ENCODE data around the gene SWAP70. TPM values are rescaled to one million over a fixed set of nuclear protein-coding genes. Genes with fewer than 3 reads are reported as not detected.

The SWAP70 gene
- total and polyA plus RNA-seq, 10 of the 15 experiments (the other 5 are each of a cell fraction or from before 2014, with no cell fraction given) = 20.6 to 62.4 (median 41.7) TPM

- TF ChIP-seq MEF2A (IDR thresholded peaks at IDR 0.05; ENCODE audit: insufficient read depth, low read depth, low read length) (no peak), CHD1 (IDR thresholded peaks at IDR 0.05; ENCODE audit: low read depth, low read length) (no peak), MYB (IDR thresholded peaks at IDR 0.05; ENCODE audit: borderline replicate concordance, low read depth, low read length) (no peak), SRF (IDR thresholded peaks at IDR 0.05; ENCODE audit: low read depth in 2 of 2, low read length in 2 of 2) (no peak), TCF3 (IDR thresholded peaks at IDR 0.05; ENCODE audit: borderline replicate concordance, insufficient read depth, low read depth, low read length) (no peak), ZZZ3 (IDR thresholded peaks at IDR 0.05; ENCODE audit: control insufficient read depth, insufficient read length, low read depth) (no peak), EZH2 (IDR thresholded peaks at IDR 0.05; ENCODE audit: borderline replicate concordance, control insufficient read depth, low read depth, low read length) (no peak), SIN3A (IDR thresholded peaks at IDR 0.05; ENCODE audit: low read depth, low read length) (no peak), IKZF2 (IDR thresholded peaks at IDR 0.05) (no peak), ETV6 (conservative IDR thresholded peaks at IDR 0.05 in 1 of 2, IDR thresholded peaks at IDR 0.05 in 1 of 2; ENCODE audit: borderline replicate concordance in 1 of 2, low read depth in 1 of 2) (no peak), HCFC1 (IDR thresholded peaks at IDR 0.05; ENCODE audit: low read length) (no peak), CEBPB (IDR thresholded peaks at IDR 0.05; ENCODE audit: borderline replicate concordance in 1 of 2, low read depth in 2 of 2, low read length in 2 of 2) (no peak), ATF7 (IDR thresholded peaks at IDR 0.05; ENCODE audit: low read depth) (no peak), MLLT1 (IDR thresholded peaks at IDR 0.05) (no peak), CREB1 (IDR thresholded peaks at IDR 0.05; ENCODE audit: low read depth) (no peak)
- RAD21 ChIA-PET (ENCODE audit: unreplicated experiment) = no interaction called here
- no TSS peak for BruUV-seq (replicated peaks)
Measured at GRCh38 chr11:9777066-9777465, 113.2 kb downstream of the SWAP70 start.

More at GRCh38 chr11:9777066-9777465, 113.2 kb downstream of the SWAP70 start:
- Histone ChIP-seq H2AFZ (ENCODE audit: control insufficient read depth, low read depth, low read length) (no peak overlapping the region), H3K27me3 (replicated peaks in 1 of 2; ENCODE audit: control insufficient read depth in 2 of 2, insufficient read depth in 2 of 2, low read length in 1 of 2) (no peaks in the 10 kb centered on the region), H3K9me3 (replicated peaks; ENCODE audit: control insufficient read depth, insufficient read depth, low read length) (no peaks in the 10 kb centered on the region), H3K79me2 (ENCODE audit: control insufficient read depth, insufficient read depth, low read length) (no peaks in the 10 kb centered on the region), H3K27ac (ENCODE audit: control insufficient read depth, insufficient read depth) (no peak overlapping the region), H3K4me1 (ENCODE audit: control insufficient read depth, insufficient read depth, low read length) (no peaks in the 10 kb centered on the region), H3K36me3 (ENCODE audit: control insufficient read depth in 2 of 2, insufficient read depth in 2 of 2, low read length in 1 of 2) (no peaks in the 10 kb centered on the region), H3K4me3 (no peak overlapping the region), H4K20me1 (ENCODE audit: control insufficient read depth, insufficient read depth) (no peaks in the 10 kb centered on the region), H3K9ac (ENCODE audit: control insufficient read depth, insufficient read depth, low read length) (no peak overlapping the region), H3K4me2 (ENCODE audit: control insufficient read depth, insufficient read depth) (no peak overlapping the region)
- DNase-seq (ENCODE audit: low read depth, low spot score) (no peak), FAIRE-seq (no peak), ATAC-seq (no peak)
- in situ Hi-C loops (cut with MboI) (no loop called here), intact Hi-C loops (cut with micrococcal nuclease; ENCODE audit: unreplicated experiment) (no loop called here)
- CTCF ChIA-PET = interaction anchor here (0.8 kb wide), 1 partner anchor 18 kb away, joined by 4 read pairs; no protein-coding TSS in a partner anchor
- SMC1A ChIA-PET (ENCODE audit: uncharacterized antibody, unreplicated experiment) = no interaction called here
- POLR2A ChIA-PET = no interaction called here
- 68% methylated on average over 2 of the region's 2 CpGs for WGBS (ENCODE audit: insufficient coverage, insufficient replicate concordance, low lambda C conversion rate, missing lambda C conversion rate)

All from GM12878 (cell line).